WTC11 (cell line): ENCODE results near the gene ARHGAP26. TPM values are rescaled to one million over a fixed set of nuclear protein-coding genes. Genes with fewer than 3 reads are reported as not detected.
A peak's percentile ranks its signal among the peaks of the same experiment; 100 is the strongest.

Experiments used
- ATAC-seq: fragments of 200-7000 bp; cut with Tn5 transposase; 2 replicates; pipeline ENCODE4 v1.10.0; 2021; ENCODE audit warnings: mild to moderate bottlenecking, moderate library complexity
- CTCF ChIA-PET: fragments of 300-600 bp; sonication (Branson Sonifier 250); formaldehyde crosslinking; loops from one replicate; lab custom pipeline; 2021; ENCODE audit warnings: antibody characterized with exemption; lab: Charles Lee
- POLR2A ChIA-PET: fragments of 350-600 bp; sonication (Branson Sonifier 250); formaldehyde crosslinking; loops from one replicate; lab custom pipeline; 2021; ENCODE audit warnings: antibody characterized with exemption; lab: Charles Lee
- DNase-seq: peaks from one replicate; pipeline ENCODE4 v3.0.0; 2021; ENCODE audit warnings: low spot score
- H3K27ac Mint-ChIP-seq: 2 replicates; pipeline ENCODE4 v1.8.0; 2021; ENCODE audit warnings: mixed read lengths
- H3K27me3 Mint-ChIP-seq: 2 replicates; pipeline ENCODE4 v1.8.0; 2021; ENCODE audit warnings: low read depth, mild to moderate bottlenecking, moderate library complexity, mixed read lengths
- H3K36me3 Mint-ChIP-seq: 2 replicates; pipeline ENCODE4 v1.8.0; 2021; ENCODE audit warnings: mixed read lengths
- H3K4me1 Mint-ChIP-seq: 2 replicates; pipeline ENCODE4 v1.8.0; 2022; ENCODE audit warnings: mixed read lengths
- H3K4me3 Mint-ChIP-seq: 2 replicates; pipeline ENCODE4 v1.8.0; 2021; ENCODE audit warnings: mild to moderate bottlenecking, moderate library complexity, mixed read lengths
- H3K9me3 Mint-ChIP-seq: 2 replicates; pipeline ENCODE4 v1.8.0; 2021; ENCODE audit warnings: mixed read lengths
- ATF1 ChIP-seq: sonication (generic); formaldehyde crosslinking; IDR thresholded peaks from 2 replicates; pipeline ENCODE4 v1.8.1; 2023; ENCODE audit warnings: mild to moderate bottlenecking, moderate library complexity, missing genetic modification reagents
- ATF6 ChIP-seq: sonication (generic); formaldehyde crosslinking; IDR thresholded peaks from 2 replicates; pipeline ENCODE4 v1.8.1; 2023; ENCODE audit warnings: mild to moderate bottlenecking, missing genetic modification reagents
- CDX4 ChIP-seq: fragments of 250-450 bp; sonication (Bioruptor Pico); IDR thresholded peaks from 2 replicates; pipeline ENCODE4 v1.9.0; 2021; ENCODE audit warnings: moderate library complexity, mild to moderate bottlenecking, inconsistent platforms, borderline replicate concordance
- E2F4 ChIP-seq: sonication (generic); formaldehyde crosslinking; IDR thresholded peaks from 2 replicates; pipeline ENCODE4 v1.8.1; 2022; ENCODE audit warnings: low read depth, mild to moderate bottlenecking, moderate library complexity, missing genetic modification reagents, borderline replicate concordance
- FOXK1 ChIP-seq: sonication (generic); formaldehyde crosslinking; IDR thresholded peaks from 2 replicates; pipeline ENCODE4 v1.8.0; 2022; ENCODE audit warnings: mild to moderate bottlenecking, moderate library complexity, missing genetic modification reagents
- GTF2I ChIP-seq: fragments of 250-450 bp; sonication (Bioruptor Pico); conservative IDR thresholded peaks from 2 replicates; pipeline ENCODE4 v1.4.0; 2021; ENCODE audit warnings: mild to moderate bottlenecking
- HMGA2 ChIP-seq: fragments of 250-450 bp; sonication (Bioruptor Pico); IDR thresholded peaks from 2 replicates; pipeline ENCODE4 v1.4.0; 2021; ENCODE audit warnings: mild to moderate bottlenecking, moderate library complexity
- IRF2 ChIP-seq: sonication (generic); formaldehyde crosslinking; IDR thresholded peaks from 2 replicates; pipeline ENCODE4 v1.8.0; 2022; ENCODE audit warnings: low read depth, missing genetic modification reagents, borderline replicate concordance
- KAT7 ChIP-seq: sonication (generic); formaldehyde crosslinking; IDR thresholded peaks from 2 replicates; pipeline ENCODE4 v1.8.1; 2023; ENCODE audit warnings: missing genetic modification reagents, mild to moderate bottlenecking, borderline replicate concordance
- MXD4 ChIP-seq: fragments of 250-450 bp; sonication (Bioruptor Pico); IDR thresholded peaks from 2 replicates; pipeline ENCODE4 v1.8.0; 2021; ENCODE audit warnings: mild to moderate bottlenecking, moderate library complexity, borderline replicate concordance
- NR2C2 ChIP-seq: sonication (generic); formaldehyde crosslinking; IDR thresholded peaks from 2 replicates; pipeline ENCODE4 v1.8.0; 2022; ENCODE audit warnings: mild to moderate bottlenecking, missing genetic modification reagents
- PRRX2 ChIP-seq: fragments of 250-450 bp; sonication (Bioruptor Pico); IDR thresholded peaks from 2 replicates; pipeline ENCODE4 v1.8.0; 2021; ENCODE audit warnings: mild to moderate bottlenecking
- RELA ChIP-seq: sonication (generic); formaldehyde crosslinking; IDR thresholded peaks from 2 replicates; pipeline ENCODE4 v1.8.1; 2022; ENCODE audit warnings: missing genetic modification reagents, mild to moderate bottlenecking, borderline replicate concordance
- TEAD4 ChIP-seq: sonication (generic); formaldehyde crosslinking; IDR thresholded peaks from 2 replicates; pipeline ENCODE4 v1.8.0; 2022; ENCODE audit warnings: mild to moderate bottlenecking, missing genetic modification reagents
- ZBTB21 ChIP-seq: sonication (generic); formaldehyde crosslinking; IDR thresholded peaks from 2 replicates; pipeline ENCODE4 v1.8.1; 2023; ENCODE audit warnings: mild to moderate bottlenecking, missing genetic modification reagents, borderline replicate concordance
- ZNF219 ChIP-seq: sonication (generic); formaldehyde crosslinking; IDR thresholded peaks from 2 replicates; pipeline ENCODE4 v1.8.0; 2023; ENCODE audit warnings: missing genetic modification reagents, mild to moderate bottlenecking, borderline replicate concordance
- ZNF263 ChIP-seq: sonication (generic); formaldehyde crosslinking; IDR thresholded peaks from 2 replicates; pipeline ENCODE4 v1.8.1; 2022; ENCODE audit warnings: low read depth, mild to moderate bottlenecking, moderate library complexity, missing genetic modification reagents
- ZNF317 ChIP-seq: sonication (generic); formaldehyde crosslinking; IDR thresholded peaks from 2 replicates; pipeline ENCODE4 v1.8.1; 2023; ENCODE audit warnings: low read depth, mild to moderate bottlenecking, moderate library complexity, missing genetic modification reagents, borderline replicate concordance
- total RNA-seq: library from RNA; stranded (reverse); gene quantifications from 3 replicates; pipeline ENCODE4 v1.2.3, GENCODE V29; 2021
- TF ChIP-seq, protein P1 (sequence below): sonication (generic); formaldehyde crosslinking; conservative IDR thresholded peaks from 2 replicates; pipeline ENCODE4 v1.8.1; 2022; ENCODE audit warnings: mild to moderate bottlenecking, missing genetic modification reagents
- TF ChIP-seq, protein P2 (sequence below): sonication (generic); formaldehyde crosslinking; IDR thresholded peaks from 2 replicates; pipeline ENCODE4 v1.8.0; 2022; ENCODE audit warnings: mild to moderate bottlenecking, missing genetic modification reagents
- TF ChIP-seq, protein P3 (sequence below): sonication (generic); formaldehyde crosslinking; IDR thresholded peaks from 2 replicates; pipeline ENCODE4 v1.8.0; 2023; ENCODE audit warnings: missing genetic modification reagents

Gene ARHGAP26
- total RNA-seq, 1 experiment from 2014 or later, result 22.3 TPM

GRCh38 chr5:142783601-142784341, 13.6 kb downstream of the ARHGAP26 start:
- peaks cover 50% of the 10 kb centered on the region for H3K4me1 Mint-ChIP-seq
- H3K27ac Mint-ChIP-seq, result peak overlapping the region; percentile 91
- peak overlapping the region; percentile 29; the same call in 1 of the 2 replicates for H3K4me3 Mint-ChIP-seq
- TF ChIP-seq ATF1 (no peak), HMGA2 (CRISPR knock-in tag) (no peak), E2F4 (CRISPR knock-in tag) (no peak), FOXK1 (no peak), ATF6 (CRISPR knock-in tag) (no peak), KAT7 (no peak), GTF2I (CRISPR knock-in tag) (no peak), IRF2 (no peak), MXD4 (CRISPR knock-in tag) (no peak), ZNF263 (CRISPR knock-in tag) (no peak)
- TF ChIP-seq, protein P1, sequence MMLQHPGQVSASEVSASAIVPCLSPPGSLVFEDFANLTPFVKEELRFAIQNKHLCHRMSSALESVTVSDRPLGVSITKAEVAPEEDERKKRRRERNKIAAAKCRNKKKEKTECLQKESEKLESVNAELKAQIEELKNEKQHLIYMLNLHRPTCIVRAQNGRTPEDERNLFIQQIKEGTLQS, result no peak
- TF ChIP-seq, protein P2, sequence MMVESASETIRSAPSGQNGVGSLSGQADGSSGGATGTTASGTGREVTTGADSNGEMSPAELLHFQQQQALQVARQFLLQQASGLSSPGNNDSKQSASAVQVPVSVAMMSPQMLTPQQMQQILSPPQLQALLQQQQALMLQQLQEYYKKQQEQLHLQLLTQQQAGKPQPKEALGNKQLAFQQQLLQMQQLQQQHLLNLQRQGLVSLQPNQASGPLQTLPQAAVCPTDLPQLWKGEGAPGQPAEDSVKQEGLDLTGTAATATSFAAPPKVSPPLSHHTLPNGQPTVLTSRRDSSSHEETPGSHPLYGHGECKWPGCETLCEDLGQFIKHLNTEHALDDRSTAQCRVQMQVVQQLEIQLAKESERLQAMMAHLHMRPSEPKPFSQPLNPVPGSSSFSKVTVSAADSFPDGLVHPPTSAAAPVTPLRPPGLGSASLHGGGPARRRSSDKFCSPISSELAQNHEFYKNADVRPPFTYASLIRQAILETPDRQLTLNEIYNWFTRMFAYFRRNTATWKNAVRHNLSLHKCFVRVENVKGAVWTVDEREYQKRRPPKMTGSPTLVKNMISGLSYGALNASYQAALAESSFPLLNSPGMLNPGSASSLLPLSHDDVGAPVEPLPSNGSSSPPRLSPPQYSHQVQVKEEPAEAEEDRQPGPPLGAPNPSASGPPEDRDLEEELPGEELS, result no peak
- TF ChIP-seq, all 79 proteins: peak for 0
- DNase-seq (no peak), ATAC-seq (peak; percentile 27)
- Mint-ChIP-seq H3K9me3 (no peaks in the 10 kb centered on the region), H3K27me3 (no peaks in the 10 kb centered on the region), H3K36me3 (no peaks in the 10 kb centered on the region)
- ChIA-PET CTCF (interaction anchor here (0.7 to 5.0 kb wide), 12 partner anchors 10 to 105 kb away, joined by 3 to 26 read pairs (median 5); partner anchors contain the start of gene ARHGAP26), POLR2A (interaction anchor here (1.8 kb wide), 1 partner anchor 13 kb away, joined by 9 read pairs; the partner anchor contains the start of gene ARHGAP26)

- DNase-seq (no peak), ATAC-seq (no peak)
- POLR2A ChIA-PET, result interaction anchor here (1.8 kb wide), 1 partner anchor 14 kb away, joined by 9 read pairs; the partner anchor contains the start of gene ARHGAP26
- TF ChIP-seq, protein P3, sequence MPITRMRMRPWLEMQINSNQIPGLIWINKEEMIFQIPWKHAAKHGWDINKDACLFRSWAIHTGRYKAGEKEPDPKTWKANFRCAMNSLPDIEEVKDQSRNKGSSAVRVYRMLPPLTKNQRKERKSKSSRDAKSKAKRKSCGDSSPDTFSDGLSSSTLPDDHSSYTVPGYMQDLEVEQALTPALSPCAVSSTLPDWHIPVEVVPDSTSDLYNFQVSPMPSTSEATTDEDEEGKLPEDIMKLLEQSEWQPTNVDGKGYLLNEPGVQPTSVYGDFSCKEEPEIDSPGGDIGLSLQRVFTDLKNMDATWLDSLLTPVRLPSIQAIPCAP (CRISPR knock-in tag), result no peak
- TF ChIP-seq ZNF219 (CRISPR knock-in tag) (no peak), CDX4 (no peak), ZBTB21 (CRISPR knock-in tag) (no peak), FOXK1 (no peak), RELA (CRISPR knock-in tag) (no peak), PRRX2 (CRISPR knock-in tag) (no peak), TEAD4 (CRISPR knock-in tag) (no peak), NR2C2 (CRISPR knock-in tag) (no peak), ZNF317 (CRISPR knock-in tag) (no peak)
- TF ChIP-seq, protein P1, result no peak
- H3K27ac Mint-ChIP-seq, result 0 out of 2 replicates have a peak overlapping the region, but pooled peaks have one; percentile 91
- CTCF ChIA-PET, result interaction anchor here (0.5 to 5.0 kb wide), 7 partner anchors 13 to 96 kb away, joined by 3 to 26 read pairs (median 10); partner anchors contain the start of gene ARHGAP26
- no peaks in the 10 kb centered on the region for H3K36me3 Mint-ChIP-seq
- H3K27me3 Mint-ChIP-seq, result no peaks in the 10 kb centered on the region
- H3K9me3 Mint-ChIP-seq, result no peaks in the 10 kb centered on the region
- H3K4me1 Mint-ChIP-seq, result peaks cover 43% of the 10 kb centered on the region
- no peak overlapping the region for H3K4me3 Mint-ChIP-seq
Observed at GRCh38 chr5:142784401-142784955, 14.3 kb downstream of the ARHGAP26 start.
